GM19395 (cell line): ENCODE results near the gene IGSF22.

Source experiments
- ATAC-seq: cut with Tn5 transposase; IDR thresholded peaks from one replicate; pipeline ENCODE4 v1.9.1; 2021; ENCODE audit warnings: mild to moderate bottlenecking, moderate library complexity; ENCODE audit not compliant: unreplicated experiment

IGSF22 gene

GRCh38 chr11:18714443-18714780 is 11.6 kb downstream of the IGSF22 start:
- no peak for ATAC-seq

- no peak for ATAC-seq
Observed at GRCh38 chr11:18713646-18714442, 12.1 kb downstream of the IGSF22 start.

GRCh38 chr11:18710545-18710944 is 15.4 kb downstream of the IGSF22 start:
- no peak for ATAC-seq

GRCh38 chr11:18709414-18709813 is 16.6 kb downstream of the IGSF22 start:
- ATAC-seq, result no peak

GRCh38 chr11:18707811-18708340 is 18.1 kb downstream of the IGSF22 start:
- ATAC-seq, result no peak

GRCh38 chr11:18706330-18707243 is 19.4 kb downstream of the IGSF22 start:
- peak; percentile 75 for ATAC-seq

GRCh38 chr11:18705651-18706281 is 20.2 kb downstream of the IGSF22 start:
- ATAC-seq, result no peak

GRCh38 chr11:18704698-18705097 is 21.3 kb downstream of the IGSF22 start:
- ATAC-seq, result no peak

- no peak for ATAC-seq
Observed at GRCh38 chr11:18704045-18704645, 21.8 kb downstream of the IGSF22 start.

- ATAC-seq, result no peak
Observed at GRCh38 chr11:18703001-18703763, 22.8 kb downstream of the IGSF22 start.

- ATAC-seq, result no peak
Observed at GRCh38 chr11:18701614-18702216, 24.3 kb downstream of the IGSF22 start.

GRCh38 chr11:18700872-18701271 is 25.1 kb downstream of the IGSF22 start:
- ATAC-seq, result no peak

- no peak for ATAC-seq
Observed at GRCh38 chr11:18700375-18700774, 25.6 kb downstream of the IGSF22 start.

- no peak for ATAC-seq
Observed at GRCh38 chr11:18699848-18700261, 26.1 kb downstream of the IGSF22 start.

- ATAC-seq, result no peak
Observed at GRCh38 chr11:18699269-18699596, 26.8 kb downstream of the IGSF22 start.

- peak; percentile 92 for ATAC-seq
Observed at GRCh38 chr11:18698341-18699268, 27.4 kb downstream of the IGSF22 start, which contains the start of gene TMEM86A. Gene TMEM86A, plus strand, starts transcription at chr11:18698779. Its CDS starts 108 bp downstream, at chr11:18698887.

- no peak for ATAC-seq
Observed at GRCh38 chr11:18697576-18697975, 28.4 kb downstream of the IGSF22 start.

GRCh38 chr11:18696638-18697225 is 29.3 kb downstream of the IGSF22 start:
- no peak for ATAC-seq
